ENCODE results near the gene TAT.
A peak's percentile ranks its signal among the peaks of the same experiment; 100 is the strongest.
"Not testable (repeated sequence)": the region's sequence is repeated elsewhere in the genome, so short reads cannot be mapped to it uniquely, and the experiment has no call there.

The TAT gene

DNA sequence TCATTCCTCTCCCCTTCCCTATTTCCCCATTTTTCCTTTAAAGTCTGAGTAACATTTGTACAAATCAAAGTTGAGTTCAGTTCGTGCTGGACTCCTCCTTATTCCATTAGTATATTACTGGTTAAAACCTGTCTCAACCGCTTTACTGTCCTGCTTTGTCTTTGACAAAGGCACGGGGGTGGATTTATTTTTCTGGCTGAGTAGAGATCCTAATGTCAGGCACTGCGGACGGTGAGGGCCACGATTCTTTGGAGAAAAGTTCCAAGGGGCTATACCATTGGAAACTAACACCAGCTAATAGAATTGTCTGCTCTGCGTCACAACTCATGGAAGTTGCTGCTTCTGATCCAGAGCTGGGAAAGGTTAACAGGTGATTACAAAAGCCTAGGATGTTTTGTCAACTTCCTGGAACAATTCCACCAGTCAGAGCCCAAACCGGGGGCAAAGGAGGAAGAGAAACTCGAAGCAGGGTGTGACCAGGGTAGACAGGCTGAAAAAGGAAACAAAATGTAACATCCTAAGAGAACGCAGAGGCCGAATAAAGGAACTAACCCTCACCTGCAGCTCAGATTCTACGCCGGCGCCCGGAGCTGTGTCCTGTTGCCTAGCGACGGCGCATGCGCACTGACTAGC is 12.4 kb downstream of the TAT start:
- Histone ChIP-seq H3K9me3 (ENCODE audit: control insufficient read depth, low read length) (peaks cover 14% of the 10 kb centered on the region), H3K27ac (ENCODE audit: low read depth, low read length, severe bottlenecking) (no peak overlapping the region)
- 16 to 28% methylated on average over 10 to 12 of the region's 19 CpGs for WGBS, 2 experiments (ENCODE audit: insufficient coverage in 2 of 2)

DNA sequence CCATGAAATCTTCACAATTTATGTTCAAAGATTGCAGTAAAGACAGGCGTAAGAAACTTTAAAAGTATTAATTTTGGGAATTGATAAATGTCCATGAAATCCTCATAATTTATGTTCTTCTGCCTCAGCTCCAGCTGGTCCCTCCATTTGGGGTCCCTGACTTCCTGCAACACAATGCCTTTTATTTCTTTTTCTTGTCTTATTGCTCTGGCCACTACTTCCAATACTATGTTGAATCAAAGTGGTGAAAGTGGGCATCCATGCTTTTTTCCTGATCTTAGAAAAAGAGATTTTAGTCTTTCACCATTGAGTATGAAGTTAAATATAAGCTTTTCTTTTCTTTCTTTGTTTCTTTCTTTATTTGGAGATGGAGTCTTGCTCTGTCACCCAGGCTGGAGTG is 14.3 kb downstream of the TAT start:
- Histone ChIP-seq H3K27ac (ENCODE audit: low read depth, low read length, severe bottlenecking) (no peak overlapping the region), H3K9me3 (ENCODE audit: control insufficient read depth, low read length) (peaks cover 14% of the 10 kb centered on the region), H3K4me3 (ENCODE audit: extremely low read depth, insufficient read depth, low read length, poor library complexity, severe bottlenecking) (no peak overlapping the region), H3K36me3 (ENCODE audit: control insufficient read depth, insufficient read depth, low read length) (no peaks in the 10 kb centered on the region), H3K4me1 (ENCODE audit: control insufficient read depth, insufficient read depth, low read length, poor library complexity, severe bottlenecking) (no peaks in the 10 kb centered on the region)
- WGBS, 2 experiments (ENCODE audit: insufficient coverage in 2 of 2) = no CpG with 5 or more reads among the region's 1 CpG

More for the DNA sequence above, 12.4 kb downstream of the TAT start:
- Histone ChIP-seq H3K36me3 (ENCODE audit: control insufficient read depth, insufficient read depth, low read length) (no peaks in the 10 kb centered on the region), H3K4me1 (ENCODE audit: control insufficient read depth, insufficient read depth, low read length, poor library complexity, severe bottlenecking) (no peaks in the 10 kb centered on the region), H3K4me3 (ENCODE audit: extremely low read depth, insufficient read depth, low read length, poor library complexity, severe bottlenecking) (peak overlapping the region; percentile 50)

DNA sequence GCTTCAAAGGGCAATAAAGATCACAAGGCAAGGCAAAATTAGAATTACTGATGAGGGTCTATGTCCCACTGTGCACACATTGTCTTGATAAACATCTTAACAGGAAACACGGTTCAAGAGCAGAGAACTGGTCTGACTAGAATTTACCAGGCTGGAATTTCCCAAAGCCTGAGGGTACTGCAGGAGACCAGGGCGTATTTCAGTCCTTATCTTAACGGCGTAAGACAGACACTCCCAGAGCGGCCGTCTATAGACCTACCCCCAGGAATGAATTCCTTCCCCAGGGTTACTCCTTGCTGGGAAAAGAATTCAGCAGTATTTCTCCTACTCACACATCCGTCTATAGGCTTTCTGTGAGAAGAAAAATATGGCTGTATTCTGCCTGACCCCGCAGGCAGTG is 15.0 kb downstream of the TAT start:
- H3K9me3 ChIP-seq (ENCODE audit: control insufficient read depth, low read length) = peaks cover 14% of the 10 kb centered on the region
- not testable (repeated sequence) for H3K4me3 ChIP-seq (ENCODE audit: extremely low read depth, insufficient read depth, low read length, poor library complexity, severe bottlenecking); H3K36me3 ChIP-seq (ENCODE audit: control insufficient read depth, insufficient read depth, low read length); H3K4me1 ChIP-seq (ENCODE audit: control insufficient read depth, insufficient read depth, low read length, poor library complexity, severe bottlenecking); H3K27ac ChIP-seq (ENCODE audit: low read depth, low read length, severe bottlenecking)
- WGBS, 2 experiments (ENCODE audit: insufficient coverage in 2 of 2) = 93 to 96% methylated on average over 5 to 7 of the region's 8 CpGs

DNA sequence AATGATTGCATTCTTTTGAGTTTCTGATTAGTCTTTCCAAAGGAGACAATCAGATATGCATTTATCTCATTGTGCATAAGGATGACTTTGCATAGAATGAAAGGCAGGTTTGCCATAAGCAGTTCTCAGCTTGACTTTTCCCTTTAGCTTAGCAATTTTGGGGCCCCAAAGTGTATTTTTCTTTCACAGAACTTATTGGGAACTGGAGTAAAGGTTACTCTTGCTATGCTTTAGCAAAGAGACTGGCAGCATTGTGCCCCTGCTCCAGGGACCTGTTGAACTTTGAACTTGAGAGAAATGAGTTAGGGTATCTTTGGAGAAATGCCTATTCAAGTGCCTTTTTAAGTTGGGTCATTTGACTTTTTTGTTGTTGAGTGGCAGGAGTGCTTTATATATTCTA is 17.0 kb downstream of the TAT start:
- Histone ChIP-seq H3K4me1 (ENCODE audit: control insufficient read depth, insufficient read depth, low read length, poor library complexity, severe bottlenecking) (no peaks in the 10 kb centered on the region), H3K4me3 (ENCODE audit: extremely low read depth, insufficient read depth, low read length, poor library complexity, severe bottlenecking) (no peak overlapping the region)

DNA sequence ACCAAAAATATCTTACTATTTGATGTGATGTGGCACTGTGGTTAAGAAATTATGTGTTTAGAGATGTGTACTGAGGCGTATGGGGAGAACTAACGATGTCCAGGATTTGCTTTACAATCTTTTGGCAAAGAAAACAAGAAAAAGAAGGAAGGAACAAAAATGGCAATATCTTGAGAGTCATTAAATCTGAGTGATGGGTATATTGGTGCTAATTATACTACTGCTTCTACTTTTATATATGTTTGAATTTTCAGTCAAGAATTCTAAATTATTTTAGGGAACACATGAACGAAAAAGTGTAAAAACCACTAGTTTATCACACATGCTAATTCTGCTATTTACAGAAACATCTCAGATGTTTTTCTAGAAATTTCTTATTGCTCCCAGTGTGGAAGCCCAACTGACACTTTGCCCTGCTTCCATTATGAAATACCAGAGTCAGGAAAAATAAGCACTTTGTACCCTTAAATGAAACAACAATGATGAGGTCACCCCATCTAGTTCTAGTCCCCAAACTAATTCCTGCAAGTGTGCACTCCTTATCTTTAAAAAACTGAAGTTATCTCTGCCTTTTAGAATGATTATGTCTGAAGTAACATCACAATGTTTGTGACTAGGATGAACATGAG is 18.8 kb downstream of the TAT start:
- H3K27ac ChIP-seq (ENCODE audit: low read depth, low read length, severe bottlenecking) = no peak overlapping the region
- H3K4me1 ChIP-seq (ENCODE audit: control insufficient read depth, insufficient read depth, low read length, poor library complexity, severe bottlenecking) = no peaks in the 10 kb centered on the region
- 69 to 85% methylated on average over 2 to 3 of the region's 3 CpGs for WGBS, 2 experiments (ENCODE audit: insufficient coverage in 2 of 2)
- H3K36me3 ChIP-seq (ENCODE audit: control insufficient read depth, insufficient read depth, low read length) = no peaks in the 10 kb centered on the region
- no peak overlapping the region for H3K4me3 ChIP-seq (ENCODE audit: extremely low read depth, insufficient read depth, low read length, poor library complexity, severe bottlenecking)
- H3K9me3 ChIP-seq (ENCODE audit: control insufficient read depth, low read length) = peaks cover 14% of the 10 kb centered on the region

More for the DNA sequence above, 17.0 kb downstream of the TAT start:
- Histone ChIP-seq H3K9me3 (ENCODE audit: control insufficient read depth, low read length) (peaks cover 14% of the 10 kb centered on the region), H3K36me3 (ENCODE audit: control insufficient read depth, insufficient read depth, low read length) (no peaks in the 10 kb centered on the region), H3K27ac (ENCODE audit: low read depth, low read length, severe bottlenecking) (no peak overlapping the region)

DNA sequence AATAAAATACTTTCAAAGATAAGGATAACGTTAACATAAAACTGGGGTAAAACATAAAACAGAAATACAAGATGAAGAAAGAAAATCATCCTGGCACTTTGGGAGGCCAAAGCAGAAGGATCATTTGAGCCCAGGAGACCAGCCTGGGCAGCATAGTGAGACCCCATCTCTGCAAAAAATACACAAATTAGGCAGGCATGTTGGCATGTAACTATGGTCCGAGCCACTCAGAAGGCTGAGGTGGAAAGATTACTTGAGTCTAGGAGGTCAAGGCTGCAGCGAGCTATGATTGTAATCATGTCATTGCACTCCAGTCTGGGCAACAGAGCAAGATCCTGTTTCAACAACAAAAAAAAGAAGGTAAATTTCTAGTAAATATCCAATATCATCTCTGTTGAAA is 19.6 kb downstream of the TAT start:
- WGBS, 2 experiments (ENCODE audit: insufficient coverage in 2 of 2) = 100% methylated on average over 1 to 2 of the region's 3 CpGs
- H3K9me3 ChIP-seq (ENCODE audit: control insufficient read depth, low read length) = peaks cover 10% of the 10 kb centered on the region
- no peak overlapping the region for H3K27ac ChIP-seq (ENCODE audit: low read depth, low read length, severe bottlenecking)
- no peaks in the 10 kb centered on the region for H3K4me1 ChIP-seq (ENCODE audit: control insufficient read depth, insufficient read depth, low read length, poor library complexity, severe bottlenecking)
- H3K4me3 ChIP-seq (ENCODE audit: extremely low read depth, insufficient read depth, low read length, poor library complexity, severe bottlenecking) = no peak overlapping the region
- no peaks in the 10 kb centered on the region for H3K36me3 ChIP-seq (ENCODE audit: control insufficient read depth, insufficient read depth, low read length)

DNA sequence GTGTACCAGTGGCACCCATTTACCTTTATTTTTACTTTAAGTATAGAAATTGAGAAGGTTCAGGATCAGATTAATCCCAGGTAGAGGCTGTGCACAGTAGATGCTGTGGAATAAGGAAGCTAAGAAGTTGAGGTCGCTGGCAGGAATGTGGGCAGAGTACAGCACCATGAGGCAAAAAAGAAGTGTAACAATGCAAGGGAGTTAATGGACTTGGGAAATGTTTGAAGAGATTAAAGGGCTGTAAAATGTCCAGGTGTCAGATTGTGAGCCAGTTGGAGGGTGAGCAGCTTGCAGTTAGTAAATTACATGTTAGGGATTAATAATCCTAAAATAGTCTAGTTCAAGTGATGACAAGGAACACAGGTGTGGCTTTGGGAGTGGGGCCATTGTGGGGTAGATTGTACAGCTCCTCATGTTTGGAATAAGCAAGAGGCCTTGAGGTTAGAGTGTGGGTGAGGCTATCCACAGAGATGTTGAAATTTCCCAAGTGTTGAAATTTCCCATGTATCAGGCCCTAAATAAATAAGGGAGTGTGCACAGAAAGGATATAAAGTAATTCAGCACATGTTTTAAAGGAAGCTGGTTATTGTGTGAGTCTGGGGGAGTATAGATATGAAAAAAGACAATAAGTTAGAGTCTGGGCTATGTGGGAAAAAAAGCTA is 21.5 kb downstream of the TAT start:
- H3K27ac ChIP-seq (ENCODE audit: low read depth, low read length, severe bottlenecking) = no peak overlapping the region

DNA sequence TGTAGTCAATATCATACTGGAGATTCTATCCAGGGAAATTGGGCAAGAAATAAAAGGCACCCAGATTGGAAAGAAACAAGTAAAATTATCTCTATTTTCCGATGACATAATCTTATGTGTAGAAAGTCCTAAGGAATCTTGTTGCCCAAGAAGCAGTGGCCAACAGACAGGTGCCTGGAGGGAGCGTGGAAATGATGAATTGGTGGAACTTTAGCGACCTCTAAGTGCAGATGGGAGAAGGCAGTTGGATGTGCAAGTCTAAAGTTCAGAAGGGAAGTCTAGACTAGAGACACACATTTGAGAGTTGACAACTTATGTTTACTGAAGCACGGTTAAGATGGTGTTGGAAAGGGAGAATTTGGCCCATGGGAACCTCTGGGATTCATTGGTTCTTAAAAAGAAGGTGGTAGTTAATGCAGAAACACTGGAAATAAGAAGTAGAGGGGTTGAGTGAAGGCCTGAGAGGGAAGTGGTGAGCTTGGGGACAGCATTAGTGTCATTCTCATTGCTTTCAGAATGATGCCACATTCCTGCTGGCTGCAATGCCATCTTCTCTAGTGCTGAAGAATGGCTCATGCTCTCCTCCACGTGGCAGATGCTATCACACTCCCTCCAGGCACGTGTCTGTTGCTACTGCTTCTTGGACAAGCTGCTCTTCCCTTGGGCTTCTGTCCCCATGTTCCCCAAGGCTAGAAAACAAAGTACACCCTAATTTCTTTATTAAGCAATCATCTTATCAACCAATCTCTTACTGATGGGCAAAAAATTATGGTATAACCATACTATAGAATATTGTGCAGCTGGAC is 24.0 kb downstream of the TAT start:
- Histone ChIP-seq H3K27ac (ENCODE audit: low read depth, low read length, severe bottlenecking) (no peak overlapping the region), H3K4me3 (ENCODE audit: extremely low read depth, insufficient read depth, low read length, poor library complexity, severe bottlenecking) (no peak overlapping the region), H3K9me3 (ENCODE audit: control insufficient read depth, low read length) (no peaks in the 10 kb centered on the region), H3K4me1 (ENCODE audit: control insufficient read depth, insufficient read depth, low read length, poor library complexity, severe bottlenecking) (no peaks in the 10 kb centered on the region), H3K36me3 (ENCODE audit: control insufficient read depth, insufficient read depth, low read length) (no peaks in the 10 kb centered on the region)
- WGBS, 2 experiments (ENCODE audit: insufficient coverage in 2 of 2) = 33 to 38% methylated on average over 5 to 6 of the region's 6 CpGs

More for the DNA sequence above, 21.5 kb downstream of the TAT start:
- Histone ChIP-seq H3K9me3 (ENCODE audit: control insufficient read depth, low read length) (no peaks in the 10 kb centered on the region), H3K4me1 (ENCODE audit: control insufficient read depth, insufficient read depth, low read length, poor library complexity, severe bottlenecking) (no peaks in the 10 kb centered on the region), H3K36me3 (ENCODE audit: control insufficient read depth, insufficient read depth, low read length) (no peaks in the 10 kb centered on the region), H3K4me3 (ENCODE audit: extremely low read depth, insufficient read depth, low read length, poor library complexity, severe bottlenecking) (no peak overlapping the region)
- 57 to 87% methylated on average over 1 of the region's 1 CpG for WGBS, 2 experiments (ENCODE audit: insufficient coverage in 2 of 2)

DNA sequence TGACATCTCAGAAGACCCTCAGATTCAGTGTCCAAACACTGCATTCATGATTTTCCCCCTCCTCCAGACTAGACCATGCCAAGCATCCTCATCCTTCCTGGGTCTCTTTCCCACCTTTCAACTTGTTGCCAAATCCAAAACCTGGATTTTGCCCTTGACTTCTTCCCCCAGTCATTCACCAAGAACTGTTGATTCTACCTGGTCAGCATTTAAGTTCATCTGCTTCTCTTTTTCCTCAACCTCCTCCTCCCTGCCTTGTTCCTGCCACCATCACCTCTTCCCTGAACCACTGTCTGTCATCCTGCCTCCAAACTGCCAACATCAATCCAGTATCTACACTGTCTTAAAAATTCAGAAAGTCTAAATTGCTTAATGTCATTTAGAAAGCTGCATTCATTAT is 29.7 kb downstream of the TAT start:
- Histone ChIP-seq H3K4me1 (ENCODE audit: control insufficient read depth, insufficient read depth, low read length, poor library complexity, severe bottlenecking) (no peaks in the 10 kb centered on the region), H3K27ac (ENCODE audit: low read depth, low read length, severe bottlenecking) (no peak overlapping the region), H3K4me3 (ENCODE audit: extremely low read depth, insufficient read depth, low read length, poor library complexity, severe bottlenecking) (no peak overlapping the region), H3K36me3 (ENCODE audit: control insufficient read depth, insufficient read depth, low read length) (no peaks in the 10 kb centered on the region), H3K9me3 (ENCODE audit: control insufficient read depth, low read length) (no peaks in the 10 kb centered on the region)

DNA sequence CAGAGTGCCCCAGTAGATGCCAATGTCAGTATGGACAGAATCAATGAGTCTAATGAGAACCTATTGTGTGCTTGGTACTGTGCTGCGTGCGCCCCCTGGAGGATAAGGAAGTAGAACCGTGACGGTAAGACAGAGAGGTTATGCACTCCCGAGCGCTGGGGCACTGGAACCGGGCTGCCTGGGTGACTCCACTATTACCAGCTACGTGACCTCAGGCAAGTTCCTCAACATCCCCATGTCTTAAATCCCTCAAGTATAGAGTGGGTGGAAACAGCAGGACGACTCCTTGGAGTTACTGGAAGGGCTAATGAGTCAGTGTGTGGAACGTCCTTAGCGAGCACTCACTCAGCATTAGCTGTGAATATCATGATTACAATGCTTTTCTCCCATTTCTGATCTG is 34.5 kb downstream of the TAT start:
- WGBS, 2 experiments (ENCODE audit: insufficient coverage in 2 of 2) = 22 to 29% methylated on average over 7 of the region's 11 CpGs
- Histone ChIP-seq H3K4me1 (ENCODE audit: control insufficient read depth, insufficient read depth, low read length, poor library complexity, severe bottlenecking) (no peaks in the 10 kb centered on the region), H3K36me3 (ENCODE audit: control insufficient read depth, insufficient read depth, low read length) (no peaks in the 10 kb centered on the region), H3K9me3 (ENCODE audit: control insufficient read depth, low read length) (no peaks in the 10 kb centered on the region), H3K4me3 (ENCODE audit: extremely low read depth, insufficient read depth, low read length, poor library complexity, severe bottlenecking) (no peak overlapping the region), H3K27ac (ENCODE audit: low read depth, low read length, severe bottlenecking) (no peak overlapping the region)

All from mesodermal cell (in vitro differentiated cells).